Common myeloid progenitor, CD34-positive (primary cell): ENCODE measurements around the gene RGS7.
"Not testable (repeated sequence)": the region's sequence is repeated elsewhere in the genome, so short reads cannot be mapped to it uniquely, and the experiment has no call there.

Source experiments
- CTCF ChIA-PET: fragments of 350-600 bp; sonication (Branson Sonifier 250); formaldehyde crosslinking; loops from one replicate; lab custom pipeline; 2021; ENCODE audit warnings: antibody characterized with exemption; lab: Charles Lee
- POLR2A ChIA-PET: fragments of 350-600 bp; sonication (Branson Sonifier 250); formaldehyde crosslinking; loops from one replicate; lab custom pipeline; 2021; ENCODE audit warnings: antibody characterized with exemption; lab: Charles Lee
- DNase-seq, 3 donors: peaks; one replicate each; pipeline versions ENCODE4 v3.0.0 to v3.0.0-alpha.2; 2013
- H3K27ac ChIP-seq, 2 experiments: 1 replicate in 1 of 2; 2 replicates in 1 of 2; pipeline ENCODE4 v1.7.0; 2013; ENCODE audit warnings: inconsistent platforms in 2 of 2, low read length in 2 of 2, mild to moderate bottlenecking in 2 of 2, low read depth in 1 of 2, moderate library complexity in 1 of 2; ENCODE audit not compliant: severe bottlenecking in 2 of 2, insufficient read depth in 1 of 2, poor library complexity in 1 of 2
- H3K27me3 ChIP-seq, 5 experiments: replicated peaks in 2 of 5; 1 replicate in 3 of 5; 2 replicates in 2 of 5; pipeline versions ENCODE4 v1.6.1 to v1.7.0; 2013; ENCODE audit warnings: low read length in 4 of 5, mild to moderate bottlenecking in 2 of 5, moderate library complexity in 2 of 5, inconsistent platforms in 1 of 5; ENCODE audit not compliant: insufficient read depth in 5 of 5, control insufficient read depth in 4 of 5
- H3K36me3 ChIP-seq, 4 experiments: 1 replicate in 2 of 4; 2 replicates in 2 of 4; pipeline versions ENCODE4 v1.6.1 to v1.7.0; 2013; ENCODE audit warnings: low read length in 3 of 4, control low read depth in 1 of 4, mild to moderate bottlenecking in 1 of 4; ENCODE audit not compliant: control insufficient read depth in 4 of 4, insufficient read depth in 4 of 4
- H3K4me1 ChIP-seq, 4 experiments: 1 replicate in 3 of 4; 2 replicates in 1 of 4; pipeline versions ENCODE4 v1.6.1 to v1.7.1; 2013; ENCODE audit warnings: low read length in 3 of 4, mild to moderate bottlenecking in 3 of 4, control low read depth in 1 of 4, inconsistent platforms in 1 of 4, moderate library complexity in 1 of 4; ENCODE audit not compliant: control insufficient read depth in 4 of 4, insufficient read depth in 4 of 4; ENCODE audit errors: control extremely low read depth in 1 of 4
- H3K4me3 ChIP-seq, 7 experiments: 1 replicate in 4 of 7; 2 replicates in 3 of 7; pipeline versions ENCODE4 v1.5.1 to v1.7.0; 2013; ENCODE audit warnings: mild to moderate bottlenecking in 7 of 7, low read length in 6 of 7, moderate library complexity in 6 of 7, inconsistent platforms in 2 of 7, low read depth in 2 of 7, control low read depth in 1 of 7; ENCODE audit not compliant: insufficient read depth in 4 of 7, control insufficient read depth in 1 of 7; ENCODE audit errors: extremely low read depth in 1 of 7
- H3K9me3 ChIP-seq, 5 experiments: 1 replicate in 4 of 5; 2 replicates in 1 of 5; pipeline versions ENCODE4 v1.6.1 to v1.7.1; 2013; ENCODE audit warnings: low read length in 4 of 5, mild to moderate bottlenecking in 2 of 5, inconsistent platforms in 1 of 5, low read depth in 1 of 5, moderate library complexity in 1 of 5; ENCODE audit not compliant: control insufficient read depth in 4 of 5, insufficient read depth in 2 of 5; ENCODE audit errors: control extremely low read depth in 1 of 5
- WGBS: methylation state at CpG from one replicate; pipeline ENCODE4 v1.1.5; 2013; ENCODE audit not compliant: insufficient coverage; 5-methylcytosine and 5-hydroxymethylcytosine counted together

The RGS7 gene

DNA sequence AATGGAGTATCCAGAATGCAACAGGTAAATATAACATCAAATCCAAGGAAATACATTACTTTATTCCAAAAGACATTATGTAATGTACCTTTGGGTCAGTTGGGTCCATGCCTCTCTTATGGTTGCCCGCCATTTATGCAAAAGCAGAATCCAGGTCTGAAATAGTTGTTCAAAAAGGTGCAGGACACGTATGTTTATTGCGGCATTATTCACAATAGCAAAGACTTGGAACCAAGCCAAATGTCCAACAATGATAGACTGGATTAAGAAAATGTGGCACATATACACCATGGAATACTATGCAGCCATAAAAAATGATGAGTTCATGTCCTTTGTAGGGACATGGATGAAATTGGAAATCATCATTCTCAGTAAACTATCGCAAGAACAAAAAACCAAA lies 384.9 kb downstream of the RGS7 start:
- H3K4me3 ChIP-seq, H3K27me3 ChIP-seq, DNase-seq, H3K27ac ChIP-seq, CTCF ChIA-PET, H3K4me1 ChIP-seq, H3K9me3 ChIP-seq, H3K36me3 ChIP-seq, POLR2A ChIA-PET: not testable (repeated sequence)
- no CpG with 5 or more reads among the region's 4 CpGs for WGBS

DNA sequence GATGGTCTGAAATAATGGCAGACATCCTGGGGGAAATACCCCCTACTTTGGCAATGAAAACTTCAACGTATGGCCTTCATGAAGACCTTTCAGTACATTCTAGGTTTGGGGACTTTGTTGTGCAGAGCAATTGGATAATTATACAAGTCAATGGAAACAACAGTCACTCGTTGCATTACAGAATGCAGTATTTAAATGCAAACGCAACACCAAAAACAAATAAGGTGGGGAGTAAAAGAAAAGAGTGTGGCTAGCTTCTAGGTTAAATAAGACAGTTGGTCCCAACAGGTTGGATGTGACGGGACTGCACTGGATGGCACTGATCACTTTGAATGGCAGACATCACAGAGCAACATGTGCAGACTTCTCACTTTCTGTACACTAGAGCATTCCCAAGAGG lies 386.8 kb downstream of the RGS7 start:
- DNase-seq, result no peak
- 75% methylated on average over 3 of the region's 4 CpGs for WGBS
- Histone ChIP-seq H3K9me3 (no peaks in the 10 kb centered on the region), H3K36me3 (no peaks in the 10 kb centered on the region), H3K4me3 (no peak overlapping the region), H3K27me3 (no peaks in the 10 kb centered on the region), H3K4me1 (no peaks in the 10 kb centered on the region), H3K27ac (no peak overlapping the region)
- ChIA-PET POLR2A (no interaction called here), CTCF (no interaction called here)

DNA sequence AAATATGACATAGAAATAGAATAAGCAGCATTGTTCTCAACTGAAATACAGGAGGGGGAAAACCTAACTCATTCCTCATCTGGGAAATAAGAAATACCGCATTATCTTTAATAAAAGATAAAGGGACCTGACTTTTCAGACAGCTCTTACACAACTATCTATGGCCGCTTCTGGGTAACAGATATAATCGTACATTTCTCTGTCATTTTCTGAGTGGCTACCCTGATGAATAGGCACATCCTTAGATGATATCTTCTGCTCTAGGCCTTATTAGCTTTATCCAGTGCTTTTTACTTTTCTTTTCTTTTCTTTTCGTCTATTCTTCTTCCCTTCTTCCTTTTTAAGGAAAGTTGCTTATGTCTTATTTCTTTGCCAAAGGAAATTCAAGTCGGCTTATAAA lies 388.1 kb downstream of the RGS7 start:
- no peaks in the 10 kb centered on the region for H3K4me1 ChIP-seq
- H3K27ac ChIP-seq, result no peak overlapping the region
- H3K27me3 ChIP-seq, result no peaks in the 10 kb centered on the region
- ChIA-PET CTCF (no interaction called here), POLR2A (no interaction called here)
- H3K9me3 ChIP-seq, result no peaks in the 10 kb centered on the region
- H3K4me3 ChIP-seq, result no peak overlapping the region
- H3K36me3 ChIP-seq, result no peaks in the 10 kb centered on the region
- DNase-seq, result no peak
- WGBS, result 98% methylated on average over 4 of the region's 5 CpGs

DNA sequence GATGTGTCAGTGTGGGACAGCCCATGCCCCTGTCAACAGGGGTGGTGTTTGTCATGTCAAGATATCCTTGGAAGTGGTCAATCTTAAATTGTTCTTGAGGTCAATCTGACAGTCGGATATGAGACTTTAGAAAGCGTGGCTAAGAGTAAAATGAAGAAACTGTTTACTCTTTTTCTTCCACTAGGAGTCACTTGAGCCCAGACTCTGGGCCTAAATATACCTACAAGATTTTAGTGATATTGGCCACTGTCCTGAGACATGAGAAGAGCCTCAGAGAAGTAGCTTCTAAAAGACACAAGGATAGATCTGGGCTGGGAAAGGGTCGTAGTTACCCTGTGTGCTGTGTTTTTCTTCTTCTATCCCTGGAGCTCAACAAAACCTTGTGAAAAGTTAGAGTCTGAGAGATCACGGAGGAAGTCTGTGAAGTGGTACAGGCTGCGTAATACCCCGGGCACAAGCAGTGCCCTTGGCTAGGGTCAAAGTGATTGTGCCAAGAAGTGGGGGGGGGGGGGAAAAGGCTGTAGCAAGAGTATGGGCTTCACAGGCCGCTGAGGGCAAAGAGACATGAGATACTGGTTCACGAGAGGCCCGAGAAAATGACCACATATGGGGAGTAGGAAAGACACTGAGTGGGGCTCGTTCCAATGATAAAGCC lies 389.8 kb downstream of the RGS7 start:
- Histone ChIP-seq H3K36me3 (no peaks in the 10 kb centered on the region), H3K9me3 (no peaks in the 10 kb centered on the region), H3K4me1 (no peaks in the 10 kb centered on the region), H3K27ac (no peak overlapping the region), H3K4me3 (no peak overlapping the region), H3K27me3 (no peaks in the 10 kb centered on the region)
- WGBS, result 88% methylated on average over 8 of the region's 10 CpGs
- CTCF ChIA-PET, result no interaction called here
- POLR2A ChIA-PET, result no interaction called here
- no peak for DNase-seq

DNA sequence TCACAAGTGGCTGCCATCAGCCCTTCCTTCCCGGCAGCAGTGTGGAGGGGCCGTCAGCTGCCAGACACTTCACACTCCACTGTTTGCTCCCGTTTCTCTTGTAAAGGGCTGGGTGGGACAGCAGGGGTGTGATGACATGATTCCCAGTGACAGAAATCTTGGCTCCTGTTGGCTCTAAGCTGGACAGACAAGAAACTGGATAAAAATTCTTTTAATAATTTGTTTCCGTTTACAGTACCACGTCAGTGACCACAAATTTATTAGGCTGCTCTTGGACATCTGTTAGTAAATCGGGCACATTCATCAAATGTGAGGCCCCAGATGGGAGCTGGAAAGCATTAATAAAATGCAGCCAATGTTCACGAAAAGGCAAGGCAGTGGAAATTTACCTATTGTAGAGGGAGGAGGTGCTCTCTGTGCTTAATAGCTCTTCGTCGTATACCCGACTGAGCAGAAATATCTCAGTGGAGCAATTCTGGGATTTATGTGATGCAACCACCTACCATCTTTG lies 391.4 kb downstream of the RGS7 start:
- no peak overlapping the region for H3K4me3 ChIP-seq
- H3K4me1 ChIP-seq, result no peaks in the 10 kb centered on the region
- 80% methylated on average over 8 of the region's 10 CpGs for WGBS
- ChIA-PET CTCF (no interaction called here), POLR2A (no interaction called here)
- no peaks in the 10 kb centered on the region for H3K9me3 ChIP-seq
- no peak for DNase-seq
- H3K27me3 ChIP-seq, result no peaks in the 10 kb centered on the region
- H3K27ac ChIP-seq, result no peak overlapping the region
- H3K36me3 ChIP-seq, result no peaks in the 10 kb centered on the region

DNA sequence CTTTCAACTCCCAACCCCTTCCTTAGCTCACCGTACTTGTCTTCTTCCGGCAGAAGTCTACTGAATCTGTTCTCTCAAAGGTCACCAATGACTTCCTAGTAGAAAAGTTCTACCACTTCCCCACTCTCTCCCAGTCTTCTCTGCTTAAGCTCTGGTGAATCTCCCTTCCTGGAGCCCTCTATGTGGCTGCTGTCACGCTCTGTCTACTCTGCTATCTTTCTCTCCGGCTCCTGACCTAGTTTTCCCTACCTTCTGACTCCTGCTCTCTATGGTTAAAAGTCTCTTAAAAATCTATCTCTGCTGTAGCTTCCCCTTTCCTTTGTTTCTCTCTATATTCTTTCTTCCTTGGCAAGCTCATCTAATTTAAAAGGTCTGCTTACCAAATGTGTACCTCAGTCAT lies 394.9 kb downstream of the RGS7 start:
- Histone ChIP-seq H3K4me3 (no peak overlapping the region), H3K4me1 (no peaks in the 10 kb centered on the region), H3K9me3 (peaks cover 0 to 3% (median 0%) of the 10 kb centered on the region in 5 experiments), H3K27ac (no peak overlapping the region), H3K36me3 (no peaks in the 10 kb centered on the region), H3K27me3 (no peaks in the 10 kb centered on the region)
- CTCF ChIA-PET, result no interaction called here
- POLR2A ChIA-PET, result no interaction called here
- WGBS, result 91% methylated on average over 4 of the region's 4 CpGs
- DNase-seq, result no peak

DNA sequence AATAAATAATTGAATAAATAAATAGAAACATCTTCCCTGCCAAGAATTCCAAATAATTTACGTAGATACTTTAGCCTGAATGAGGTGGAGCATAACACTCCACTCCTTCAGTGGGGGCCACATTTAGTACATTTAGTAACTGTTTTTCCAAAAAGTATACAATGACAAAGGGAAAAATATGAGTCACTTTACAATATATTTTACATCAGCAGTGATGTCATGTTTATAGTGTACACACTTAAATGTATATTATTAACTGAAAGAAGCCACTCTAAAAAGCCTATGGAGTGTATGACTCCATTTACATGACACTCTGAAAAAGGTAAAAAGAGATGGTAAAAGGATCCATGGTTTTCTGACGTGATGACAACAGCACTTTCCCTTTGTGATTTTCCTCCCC lies 400.6 kb downstream of the RGS7 start:
- WGBS, result no CpG with 5 or more reads among the region's 2 CpGs
- CTCF ChIA-PET, result no interaction called here

More for the DNA sequence above, 400.6 kb downstream of the RGS7 start:
- Histone ChIP-seq H3K9me3 (peaks cover 0 to 3% (median 0%) of the 10 kb centered on the region in 5 experiments), H3K4me1 (no peaks in the 10 kb centered on the region), H3K36me3 (no peaks in the 10 kb centered on the region), H3K27me3 (no peaks in the 10 kb centered on the region), H3K4me3 (no peak overlapping the region), H3K27ac (no peak overlapping the region)
- POLR2A ChIA-PET, result no interaction called here
- DNase-seq, result no peak
